ENCODE data around the gene ING3. TPM values are rescaled to one million over a fixed set of nuclear protein-coding genes. Genes with fewer than 3 reads are reported as not detected.

ING3 gene
- total RNA-seq, 3 donors from 2014 or later = 14.6 to 19.0 (median 19.0) TPM

- TF ChIP-seq POLR2AphosphoS5 (IDR thresholded peaks at IDR 0.05) (no peak), CTCF (IDR thresholded peaks at IDR 0.05) (no peak), POLR2A (IDR thresholded peaks at IDR 0.05) (no peak)
- intact Hi-C loops (cut with DNase I; ENCODE audit: low total_unique reads) = no loop called here
- Histone ChIP-seq H3K4me1 (no peaks in the 10 kb centered on the region), H3K9me3 (no peaks in the 10 kb centered on the region), H3K27me3 (no peaks in the 10 kb centered on the region), H3K27ac (no peak overlapping the region), H3K4me3 (no peak overlapping the region), H3K36me3 (no peaks in the 10 kb centered on the region)
- DNase-seq (ENCODE audit: low spot score in 2 of 2) = no peak
Observed at GRCh38 chr7:120960714-120961113, 10.1 kb downstream of the ING3 start.

- Histone ChIP-seq H3K4me1 (no peaks in the 10 kb centered on the region), H3K36me3 (no peaks in the 10 kb centered on the region), H3K27me3 (no peaks in the 10 kb centered on the region), H3K27ac (no peak overlapping the region), H3K9me3 (no peaks in the 10 kb centered on the region), H3K4me3 (no peak overlapping the region)
- no peak for DNase-seq (ENCODE audit: low spot score in 2 of 2)
- TF ChIP-seq POLR2A (IDR thresholded peaks at IDR 0.05) = no peak
- no peak for TF ChIP-seq CTCF (IDR thresholded peaks at IDR 0.05)
- no peak for TF ChIP-seq POLR2AphosphoS5 (IDR thresholded peaks at IDR 0.05)
- intact Hi-C loops (cut with DNase I; ENCODE audit: low total_unique reads) = no loop called here
Observed at GRCh38 chr7:120961638-120962173, 11.1 kb downstream of the ING3 start.

- TF ChIP-seq POLR2AphosphoS5 (IDR thresholded peaks at IDR 0.05) = no peak
- TF ChIP-seq CTCF (IDR thresholded peaks at IDR 0.05) = no peak
- no peak for TF ChIP-seq POLR2A (IDR thresholded peaks at IDR 0.05)
- intact Hi-C loops (cut with DNase I; ENCODE audit: low total_unique reads) = no loop called here
- Histone ChIP-seq H3K4me1 (no peaks in the 10 kb centered on the region), H3K27ac (no peak overlapping the region), H3K9me3 (no peaks in the 10 kb centered on the region), H3K4me3 (no peak overlapping the region), H3K36me3 (no peaks in the 10 kb centered on the region), H3K27me3 (no peaks in the 10 kb centered on the region)
- DNase-seq (ENCODE audit: low spot score in 2 of 2) = no peak
Observed at GRCh38 chr7:120964088-120964487, 13.5 kb downstream of the ING3 start.

DNA sequence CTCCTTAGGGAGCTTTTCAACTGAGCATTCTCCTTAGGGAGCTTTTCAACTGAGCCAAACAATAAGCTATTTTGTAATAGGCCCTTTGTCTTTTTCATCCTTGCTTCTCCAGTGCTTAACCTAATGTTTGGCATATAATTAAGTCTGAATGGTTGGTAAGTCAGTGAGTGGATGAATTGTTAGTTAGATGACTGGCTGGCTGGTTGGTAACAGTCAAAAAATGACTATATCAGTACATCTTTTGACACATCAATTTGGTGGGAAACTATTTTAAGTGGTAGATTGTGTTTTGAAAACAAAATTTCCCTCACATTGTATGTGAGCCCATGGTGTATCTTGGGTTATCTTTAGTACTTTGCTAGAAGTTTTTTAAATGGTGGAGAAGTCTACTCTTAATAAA, 16.4 kb downstream of the ING3 start:
- DNase-seq (ENCODE audit: low spot score in 2 of 2) = no peak
- intact Hi-C loops (cut with DNase I; ENCODE audit: low total_unique reads) = no loop called here
- TF ChIP-seq POLR2AphosphoS5 (IDR thresholded peaks at IDR 0.05) (no peak), POLR2A (IDR thresholded peaks at IDR 0.05) (no peak), CTCF (IDR thresholded peaks at IDR 0.05) (no peak)
- Histone ChIP-seq H3K27me3 (no peaks in the 10 kb centered on the region), H3K4me1 (no peaks in the 10 kb centered on the region), H3K27ac (no peak overlapping the region), H3K9me3 (no peaks in the 10 kb centered on the region), H3K4me3 (no peak overlapping the region), H3K36me3 (no peaks in the 10 kb centered on the region)

GRCh38 chr7:120973849-120974248, 23.3 kb downstream of the ING3 start:
- Histone ChIP-seq H3K9me3 (no peaks in the 10 kb centered on the region), H3K27ac (no peak overlapping the region), H3K36me3 (no peaks in the 10 kb centered on the region), H3K4me3 (no peak overlapping the region), H3K4me1 (no peaks in the 10 kb centered on the region), H3K27me3 (no peaks in the 10 kb centered on the region)
- intact Hi-C loops (cut with DNase I; ENCODE audit: low total_unique reads) = no loop called here
- DNase-seq (ENCODE audit: low spot score in 2 of 2) = no peak
- no peak for TF ChIP-seq POLR2AphosphoS5 (IDR thresholded peaks at IDR 0.05)
- TF ChIP-seq POLR2A (IDR thresholded peaks at IDR 0.05) = no peak
- no peak for TF ChIP-seq CTCF (IDR thresholded peaks at IDR 0.05)
